Fibroblast of the conjunctiva (primary cell): Measurements from ENCODE around the gene PLEKHM2.
A peak's percentile ranks its signal among the peaks of the same experiment; 100 is the strongest.

ENCODE experiments used
- DNase-seq: peaks from one replicate; pipeline ENCODE4 v3.0.0-alpha.2; 2010; ENCODE audit warnings: low read depth

Gene PLEKHM2

DNA sequence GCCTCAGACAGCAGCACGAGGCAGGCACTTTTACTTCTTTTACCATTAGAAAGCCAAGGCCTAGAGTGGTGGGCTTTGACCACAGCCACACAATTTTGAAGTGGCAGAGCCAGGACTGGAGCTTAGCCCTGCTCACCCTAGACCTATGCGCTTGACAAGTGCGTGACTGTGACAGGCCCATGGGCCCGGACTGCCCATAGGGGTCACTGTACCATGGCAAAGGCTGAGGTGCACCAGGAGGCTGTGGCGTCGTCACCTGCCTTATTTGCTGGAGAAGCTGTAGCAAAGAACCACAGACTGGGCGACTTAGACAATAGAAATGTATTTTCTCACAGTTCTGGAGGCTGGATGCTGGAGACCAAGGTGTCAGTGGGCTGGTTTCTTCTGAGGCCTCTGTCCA is 55.6 kb downstream of the PLEKHM2 start:
- no peak for DNase-seq

DNA sequence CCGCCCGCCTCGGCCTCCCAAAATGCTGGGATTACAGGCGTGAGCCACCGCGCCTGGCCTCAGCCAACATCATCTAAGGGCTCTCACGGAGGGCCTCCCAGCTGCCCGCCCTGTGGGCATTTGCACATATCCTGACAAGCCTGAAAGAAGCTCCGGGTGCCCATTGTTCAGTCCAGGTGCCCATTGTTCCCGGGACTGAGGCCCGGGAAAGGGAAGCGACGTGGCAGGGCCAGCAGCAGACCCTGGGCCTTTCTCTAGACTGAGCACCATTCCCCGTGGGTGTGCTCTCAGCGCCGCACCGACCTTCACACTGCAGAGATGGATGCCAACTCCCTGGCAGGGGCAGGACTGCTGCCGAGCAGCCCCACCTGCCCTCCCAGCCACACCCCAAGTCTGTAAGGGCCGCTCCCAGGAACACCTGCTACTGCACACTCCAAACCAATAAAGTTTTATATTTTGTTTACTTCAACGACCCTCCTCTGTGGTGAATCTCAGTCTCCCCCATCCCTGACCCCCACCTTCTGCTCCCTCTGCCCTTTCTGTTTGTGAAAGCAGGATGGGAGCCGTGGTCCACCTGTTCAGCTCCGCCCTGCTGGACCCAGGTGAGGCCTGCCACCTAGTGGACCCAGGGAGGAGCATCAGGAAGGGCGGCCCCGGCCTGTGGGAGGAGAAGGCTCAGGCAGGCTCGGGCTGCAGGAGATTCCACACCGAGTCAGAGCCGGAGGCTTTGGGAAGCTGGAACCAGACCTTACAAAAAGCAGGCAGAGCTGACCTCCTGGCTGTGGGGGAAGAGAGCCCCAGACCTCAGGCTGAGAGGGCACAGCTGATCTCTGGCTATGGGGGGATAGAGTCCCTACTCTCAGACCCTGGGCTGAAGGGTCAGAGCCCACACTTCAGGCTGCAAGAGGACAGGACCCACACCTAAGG is 57.1 kb downstream of the PLEKHM2 start:
- peak; percentile 39 for DNase-seq

DNA sequence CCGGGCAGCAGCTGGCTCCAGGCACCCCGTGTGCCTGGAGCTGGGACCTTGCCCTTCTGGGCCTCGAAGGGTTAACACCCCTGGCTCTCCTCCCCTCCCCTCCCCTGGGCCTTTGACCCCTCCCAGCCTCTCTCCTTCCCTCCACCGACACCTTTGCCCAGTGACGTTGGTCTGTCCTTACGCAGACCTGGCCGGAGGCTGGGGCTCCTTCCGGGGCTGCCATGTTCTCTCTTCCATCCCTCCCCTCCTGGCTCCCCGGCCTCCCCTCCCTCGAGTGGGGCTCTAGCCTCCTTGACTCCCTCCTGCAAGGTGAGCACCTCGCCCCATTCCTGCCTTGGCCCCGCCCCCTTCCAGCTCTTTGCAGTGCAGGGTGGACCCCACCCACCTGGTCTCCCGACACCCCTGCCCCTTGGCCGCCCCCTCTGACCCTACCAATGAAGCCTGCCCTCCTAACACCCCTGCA is 58.2 kb downstream of the PLEKHM2 start, which contains the start of gene TMEM82:
TSS of gene TMEM82 (plus strand) at position 161 of the 463 bp plus-strand sequence. CDS start at position 222, 61 bp downstream.
- DNase-seq: no peak

DNA sequence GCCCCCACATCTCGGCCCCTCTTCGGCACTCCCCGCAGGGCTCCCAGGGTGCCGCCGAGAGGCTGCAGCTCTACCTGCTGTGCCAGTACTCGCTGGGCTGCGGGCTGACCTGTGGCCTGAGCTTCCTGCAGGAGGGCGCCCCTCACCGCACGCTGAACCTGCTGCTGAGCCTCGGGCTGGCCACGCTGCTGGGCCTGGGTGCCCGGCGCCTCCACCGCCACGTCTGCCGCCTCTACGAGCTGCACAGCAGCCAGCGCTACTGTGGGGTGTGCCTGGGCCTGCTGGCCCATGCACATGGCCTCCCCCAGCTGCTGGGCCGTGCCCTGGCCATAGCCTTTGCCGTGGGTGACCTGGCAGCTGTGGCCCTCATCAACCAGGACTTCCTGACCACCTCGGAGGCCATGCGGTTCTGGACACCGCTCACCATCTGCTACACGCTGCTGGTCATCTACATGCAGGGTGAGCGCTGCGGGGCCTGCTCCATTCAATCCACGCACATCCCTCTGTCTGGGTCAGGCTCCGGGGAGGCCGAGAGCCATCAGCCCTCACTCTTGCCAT is 60.1 kb downstream of the PLEKHM2 start:
- no peak for DNase-seq

DNA sequence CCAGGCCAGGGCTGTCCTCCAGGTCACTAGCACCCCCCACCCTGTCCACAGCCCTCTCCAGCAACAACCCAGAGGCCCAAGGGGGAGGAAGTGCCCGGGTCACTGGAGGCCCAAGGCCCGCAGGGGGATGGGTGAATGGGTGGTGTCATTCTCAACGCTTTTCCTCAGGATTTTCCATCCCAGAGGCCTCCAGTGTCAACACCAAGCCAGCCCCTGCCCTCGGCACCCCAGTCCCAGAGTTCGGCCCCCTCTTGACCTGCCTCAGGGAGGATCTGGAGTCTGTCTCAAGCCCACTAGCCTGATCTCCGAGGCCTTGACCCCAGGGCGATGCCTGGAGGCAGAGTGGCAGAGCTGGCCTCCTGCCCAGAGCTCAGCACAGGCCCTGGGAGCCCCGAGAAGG is 63.3 kb downstream of the PLEKHM2 start:
- no peak for DNase-seq

DNA sequence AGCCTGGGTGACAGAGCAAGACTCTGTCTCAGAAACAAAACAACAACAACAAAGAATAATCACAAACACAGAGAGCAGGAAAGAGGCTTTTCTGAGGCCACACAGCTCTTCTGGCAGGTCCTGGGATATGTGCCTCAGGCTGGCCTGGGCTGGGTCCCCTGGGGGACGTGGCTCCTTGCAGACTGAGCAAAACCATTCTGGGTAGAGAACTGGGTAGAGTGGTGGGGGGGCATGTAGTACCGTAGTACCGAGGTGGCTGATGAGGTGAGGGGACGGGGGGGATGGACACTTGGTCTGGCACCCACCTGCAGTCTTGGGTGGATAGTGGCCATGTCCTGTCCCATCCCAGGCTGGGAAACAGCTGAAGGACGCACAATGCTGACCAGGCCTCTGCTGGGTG is 64.1 kb downstream of the PLEKHM2 start:
- DNase-seq: no peak

DNA sequence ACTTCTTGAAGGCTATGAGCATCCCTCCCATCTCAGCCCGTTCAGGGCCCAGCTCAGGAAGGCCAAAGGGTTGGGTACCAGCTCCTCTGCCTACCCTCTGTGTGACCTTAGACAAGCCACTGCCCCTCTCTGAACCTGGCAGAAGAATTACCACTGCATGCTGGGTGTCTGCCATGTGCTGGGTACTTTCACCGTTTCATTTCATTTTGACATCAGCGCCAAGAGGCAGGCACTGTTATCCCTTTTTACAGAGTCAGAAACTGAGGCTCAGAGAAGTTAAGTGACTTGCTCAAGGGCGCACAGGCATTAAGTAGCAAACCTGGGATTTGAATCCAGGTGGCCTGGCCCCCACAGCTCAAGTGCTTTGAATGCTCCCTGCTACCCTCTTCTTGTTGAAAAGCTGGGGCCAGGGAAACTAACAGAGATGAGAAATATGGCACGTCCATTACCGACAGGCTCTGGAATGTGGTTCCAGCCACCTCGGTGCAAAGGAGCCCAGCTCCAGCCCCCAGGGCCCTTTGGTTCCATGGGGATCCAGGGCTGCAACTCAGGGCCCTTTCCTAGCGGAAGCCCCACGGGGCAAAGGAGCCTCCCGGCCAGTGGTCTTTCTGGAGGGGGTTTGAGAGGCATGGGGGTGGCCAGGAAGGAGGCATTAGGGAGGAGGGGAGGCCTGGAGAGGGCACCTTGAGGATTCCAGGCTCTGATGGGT is 64.7 kb downstream of the PLEKHM2 start:
- no peak for DNase-seq

DNA sequence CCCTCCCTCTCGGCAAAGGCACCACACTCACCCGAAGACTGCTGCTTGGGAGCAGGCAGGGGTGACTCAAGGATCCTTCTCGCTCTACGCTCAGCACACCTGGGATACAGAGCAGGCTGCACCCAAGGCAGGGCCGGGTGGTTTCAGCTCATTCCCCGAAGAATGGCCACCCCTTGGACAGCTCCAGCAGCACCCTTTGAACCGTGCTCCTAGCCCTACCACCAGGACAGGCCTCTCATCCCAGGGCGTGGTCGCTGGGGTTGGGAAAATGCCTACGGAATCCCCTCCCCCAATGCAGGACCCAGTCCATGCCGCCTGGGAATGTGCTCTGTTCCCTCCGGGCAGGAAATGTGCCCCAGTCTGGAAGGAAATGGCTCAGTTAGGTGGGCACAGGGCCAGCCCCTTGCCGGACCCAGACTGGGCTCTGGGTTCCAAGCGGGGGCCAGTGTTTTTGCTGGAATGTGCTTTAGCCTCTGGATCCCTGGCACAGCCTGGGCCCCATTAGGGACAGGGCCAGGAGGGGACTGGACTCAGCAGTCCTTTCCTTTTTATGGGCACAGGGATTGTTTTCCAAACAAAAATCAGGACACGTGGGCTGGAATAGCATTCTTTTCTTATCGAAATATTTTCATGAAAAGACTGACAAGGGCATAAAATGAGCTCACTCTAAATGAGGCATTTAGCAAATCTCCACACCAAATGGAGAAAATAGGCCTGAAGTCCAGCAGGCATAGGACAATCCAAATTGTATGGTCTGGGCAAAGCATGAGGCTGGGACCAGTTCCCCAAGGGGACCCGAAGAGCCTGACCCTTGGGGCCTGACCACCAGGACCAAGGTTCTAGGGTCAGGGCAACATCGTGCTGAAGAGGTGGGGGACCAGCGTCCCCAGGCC is 65.5 kb downstream of the PLEKHM2 start:
- no peak for DNase-seq

DNA sequence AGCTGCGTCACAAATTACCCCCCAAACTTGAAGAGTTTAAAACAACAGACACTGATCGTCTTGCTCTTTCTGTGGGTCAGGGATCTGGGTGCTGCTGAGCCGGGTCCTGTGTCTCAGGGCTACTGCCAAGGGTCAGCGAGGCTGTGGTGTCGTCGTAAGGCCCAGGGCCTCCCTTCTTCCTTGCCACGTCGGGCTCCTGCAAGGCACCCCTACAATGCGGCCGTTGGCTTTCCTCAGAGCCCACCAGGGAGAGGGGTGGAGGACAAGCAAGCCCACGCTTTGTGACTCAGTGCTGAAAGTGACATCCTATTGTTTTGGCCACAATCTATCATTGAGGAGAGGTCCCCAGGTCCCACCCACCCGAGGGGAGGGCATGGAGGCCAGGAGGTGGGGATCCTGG is 66.8 kb downstream of the PLEKHM2 start:
- no peak for DNase-seq

DNA sequence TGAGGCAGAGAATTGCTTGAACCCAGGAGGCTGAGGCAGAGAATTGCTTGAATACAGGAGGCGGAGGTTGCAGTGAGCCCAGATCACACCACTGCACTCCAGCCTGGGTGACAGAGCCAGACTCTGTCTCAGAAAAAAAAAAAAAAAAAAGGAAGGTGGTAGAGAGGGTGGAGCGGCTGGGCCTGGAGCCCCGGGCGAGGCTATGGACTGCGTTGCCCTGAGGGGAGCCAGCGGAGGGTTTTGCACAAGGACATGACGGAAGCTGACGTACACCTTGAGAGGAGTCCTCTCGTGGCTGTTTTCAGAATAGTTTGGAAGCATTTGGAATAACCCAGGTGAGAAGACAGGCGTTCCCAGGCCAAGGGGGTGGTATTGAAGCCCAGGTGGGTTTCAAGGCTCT is 67.6 kb downstream of the PLEKHM2 start:
- DNase-seq: no peak

DNA sequence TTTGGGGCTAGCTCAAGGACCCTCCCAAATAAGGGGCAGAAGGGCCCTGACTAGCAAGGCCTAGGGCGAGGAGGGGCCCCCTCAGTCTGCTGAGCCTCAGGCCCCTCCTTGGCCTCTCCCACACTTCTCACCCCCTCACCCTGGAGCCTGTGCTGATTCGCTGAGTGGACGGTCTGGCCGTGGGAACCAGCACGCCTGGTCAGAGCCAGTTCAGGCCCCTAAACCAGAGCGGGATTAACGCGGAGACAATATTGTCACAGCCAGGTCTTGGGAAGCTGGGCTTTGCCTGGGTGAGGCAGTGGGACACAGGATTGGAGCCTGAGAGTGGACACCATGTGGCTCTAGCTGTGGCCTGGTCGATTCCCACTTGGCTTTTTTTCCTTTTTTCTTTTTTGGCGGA is 69.7 kb downstream of the PLEKHM2 start:
- DNase-seq: no peak

DNA sequence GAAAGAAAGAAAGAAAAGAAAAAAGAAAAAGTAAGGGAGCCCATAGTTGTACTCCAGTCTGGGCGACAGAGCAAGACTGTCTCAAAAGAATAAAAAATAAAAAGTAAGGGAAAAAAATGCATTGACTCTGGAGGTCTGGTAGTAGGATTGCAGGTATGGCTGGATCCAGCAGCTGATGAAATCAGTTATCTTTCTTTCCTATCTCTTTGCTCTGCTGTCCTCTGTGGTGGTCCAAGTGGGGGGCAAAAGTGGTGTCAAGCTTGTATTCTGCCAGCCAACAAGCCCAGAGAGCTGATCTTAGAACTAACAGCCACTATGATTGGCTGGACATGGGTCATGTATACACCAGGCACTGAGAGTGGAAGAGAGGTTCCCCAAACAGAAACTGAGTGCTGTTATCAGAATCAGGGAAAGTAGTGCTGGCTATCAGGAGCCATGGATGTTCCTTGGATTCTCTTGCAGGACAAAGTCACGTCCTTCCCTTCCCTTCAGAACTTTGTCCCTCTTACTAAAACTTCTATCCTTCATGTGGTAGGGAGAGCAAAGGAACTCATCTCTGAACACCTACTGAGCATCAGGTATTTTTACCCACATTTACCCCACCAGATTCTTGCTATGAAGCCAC is 71.0 kb downstream of the PLEKHM2 start:
- DNase-seq: no peak

DNA sequence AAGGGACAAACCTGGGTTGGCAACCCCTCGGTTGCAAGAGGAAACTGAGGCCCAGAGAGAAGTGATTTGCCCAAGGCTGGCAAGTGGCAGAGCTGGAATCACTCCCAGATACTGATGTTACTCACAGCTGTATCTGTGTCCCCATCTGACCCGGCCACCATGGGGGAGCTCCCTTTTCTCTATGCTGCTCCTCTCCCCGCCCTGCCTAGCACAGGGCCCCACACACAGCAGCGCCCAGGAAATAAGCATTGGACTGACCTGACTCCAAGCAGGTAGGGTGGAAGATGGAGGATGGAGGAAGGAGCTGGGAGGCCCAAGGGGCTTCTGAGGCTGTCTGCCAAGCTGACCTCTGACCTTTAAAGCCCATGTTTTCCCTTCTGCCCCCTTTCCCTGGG is 71.5 kb downstream of the PLEKHM2 start:
- DNase-seq: no peak

DNA sequence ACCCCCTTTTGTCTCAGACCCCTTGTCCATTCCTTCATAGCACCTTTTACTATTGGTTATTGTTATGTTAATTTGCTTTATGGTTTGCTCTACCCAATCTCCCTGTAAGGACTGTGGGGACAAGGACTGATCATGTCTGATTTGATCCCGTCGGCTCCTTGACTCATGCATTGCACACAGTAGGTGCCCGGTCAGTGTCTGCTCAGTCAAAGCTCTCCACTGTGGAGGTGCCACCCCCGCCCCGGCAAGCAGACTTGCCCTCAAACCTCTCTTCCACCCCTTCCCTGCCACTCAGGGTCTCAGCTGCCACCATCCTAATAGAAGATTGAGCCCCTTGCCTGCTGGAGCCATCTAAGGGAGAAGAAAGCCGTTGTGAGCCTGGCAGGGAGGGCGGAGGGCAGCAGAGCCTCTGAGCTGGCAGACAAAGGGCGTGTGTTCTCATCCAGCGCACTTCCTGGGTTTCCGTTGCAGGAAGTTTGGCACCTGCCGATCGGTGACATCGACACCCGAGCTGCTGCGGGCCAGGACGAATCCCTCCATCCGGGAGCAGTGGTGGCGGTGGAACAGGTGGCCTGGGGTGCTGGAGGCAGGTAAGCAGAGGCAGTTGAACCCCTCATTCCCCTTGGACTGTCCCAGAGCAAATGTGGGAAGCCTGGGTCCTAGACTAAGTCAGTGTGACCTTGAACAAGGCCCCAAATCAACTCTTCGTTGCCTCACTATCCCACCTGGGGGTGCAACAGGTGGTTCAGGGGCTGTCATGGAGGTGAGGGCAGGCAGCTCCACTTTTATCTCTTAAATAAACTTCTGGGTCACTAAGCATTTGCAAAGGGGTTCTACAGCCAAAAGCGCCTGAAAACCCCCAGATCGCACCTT is 72.3 kb downstream of the PLEKHM2 start:
- DNase-seq: no peak

DNA sequence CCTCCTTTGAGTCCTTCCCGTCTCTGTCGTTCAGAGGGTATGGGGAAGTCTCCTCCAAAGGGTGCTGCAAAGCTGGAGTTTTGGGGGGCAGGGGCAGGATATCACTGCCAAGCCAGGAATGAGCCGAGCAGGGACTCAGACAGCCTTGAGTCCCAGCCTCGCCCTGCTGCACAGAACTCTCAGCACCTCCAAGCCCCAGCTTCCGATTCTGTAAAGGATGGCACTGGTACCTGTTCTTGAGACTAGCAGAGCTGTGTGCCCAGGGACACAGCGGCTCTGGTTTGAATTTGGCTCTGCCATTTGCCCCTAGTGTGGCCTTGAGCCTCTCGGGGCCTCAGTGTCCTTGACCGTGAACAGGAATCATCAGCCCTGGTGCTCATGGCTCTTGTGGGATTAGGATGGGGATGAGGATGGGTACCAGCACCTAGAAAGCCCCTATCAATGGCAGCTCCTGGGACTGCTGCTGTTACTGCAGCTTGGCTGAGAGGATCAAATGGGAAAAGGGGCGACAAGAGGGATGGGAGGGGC is 73.0 kb downstream of the PLEKHM2 start:
- DNase-seq: no peak

DNA sequence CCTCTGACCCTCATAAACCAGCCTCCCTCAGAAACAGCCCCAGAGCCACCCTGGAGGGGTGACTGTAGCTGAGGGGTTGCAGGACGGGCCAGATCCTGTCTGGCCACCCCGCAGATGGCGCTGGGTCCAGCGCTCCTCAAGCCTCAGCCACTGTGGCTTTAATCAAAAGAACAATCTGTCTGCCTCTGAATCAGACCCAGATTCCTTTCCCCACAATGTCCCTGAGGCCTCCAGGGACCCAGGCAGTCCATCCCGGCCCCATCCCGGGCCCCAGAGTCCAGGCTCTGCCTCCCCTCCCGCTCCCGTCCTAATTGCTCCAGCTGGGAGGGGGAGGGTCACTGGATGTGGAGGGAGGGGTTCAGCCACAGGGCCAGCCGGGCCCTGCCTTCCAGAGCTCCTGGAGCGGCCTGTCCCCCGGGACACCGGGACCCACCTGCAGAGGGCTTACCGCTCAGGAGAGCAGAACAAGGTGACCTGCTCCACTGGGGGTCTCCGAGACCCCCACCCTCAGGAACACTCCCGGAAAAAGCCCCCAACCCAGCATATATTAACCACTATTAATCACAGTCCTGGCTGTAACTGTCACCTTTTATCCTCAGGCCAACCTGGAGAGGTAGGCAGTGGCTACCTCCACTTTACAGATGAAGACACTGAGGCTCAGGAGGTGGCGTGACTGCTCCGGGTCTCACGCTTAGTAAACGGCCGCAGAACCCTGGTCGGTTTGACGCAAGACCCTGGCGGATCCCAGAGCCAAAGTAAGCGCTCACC is 73.6 kb downstream of the PLEKHM2 start:
- DNase-seq: no peak

DNA sequence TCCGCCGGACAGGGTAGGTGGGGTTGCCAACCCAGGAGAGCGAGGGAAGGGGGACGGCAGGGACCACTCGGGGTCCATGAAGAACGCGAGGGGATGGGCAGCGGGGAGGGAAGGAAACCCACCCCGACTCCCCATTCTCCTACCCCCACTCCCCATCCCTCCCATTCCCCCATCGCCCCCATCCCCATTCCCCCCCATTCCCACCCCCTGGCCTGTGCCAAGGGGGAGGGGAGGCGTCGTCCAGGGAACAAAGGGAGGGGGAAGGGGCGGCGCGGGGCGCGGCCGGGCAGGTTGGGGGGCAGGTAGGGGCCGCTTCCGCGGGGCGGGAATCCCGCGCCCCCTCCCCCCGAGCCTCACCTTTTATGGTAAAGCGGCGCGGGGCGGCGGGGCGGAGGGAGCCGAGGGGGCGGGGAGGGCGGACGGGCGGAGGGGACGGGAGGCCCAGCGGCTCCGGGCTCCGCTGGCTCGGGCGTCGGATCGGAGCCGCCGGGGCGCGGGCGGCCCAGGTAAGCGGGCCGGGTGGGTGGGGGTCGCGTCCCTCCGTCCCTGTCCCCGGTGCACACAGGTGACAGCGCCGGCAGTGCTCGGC is 74.3 kb downstream of the PLEKHM2 start, which contains the start of gene FBLIM1:
TSS of gene FBLIM1 (plus strand) at position 453 of the 589 bp plus-strand sequence. CDS start 6,189 bp downstream, outside the sequence.
- no peak for DNase-seq

DNA sequence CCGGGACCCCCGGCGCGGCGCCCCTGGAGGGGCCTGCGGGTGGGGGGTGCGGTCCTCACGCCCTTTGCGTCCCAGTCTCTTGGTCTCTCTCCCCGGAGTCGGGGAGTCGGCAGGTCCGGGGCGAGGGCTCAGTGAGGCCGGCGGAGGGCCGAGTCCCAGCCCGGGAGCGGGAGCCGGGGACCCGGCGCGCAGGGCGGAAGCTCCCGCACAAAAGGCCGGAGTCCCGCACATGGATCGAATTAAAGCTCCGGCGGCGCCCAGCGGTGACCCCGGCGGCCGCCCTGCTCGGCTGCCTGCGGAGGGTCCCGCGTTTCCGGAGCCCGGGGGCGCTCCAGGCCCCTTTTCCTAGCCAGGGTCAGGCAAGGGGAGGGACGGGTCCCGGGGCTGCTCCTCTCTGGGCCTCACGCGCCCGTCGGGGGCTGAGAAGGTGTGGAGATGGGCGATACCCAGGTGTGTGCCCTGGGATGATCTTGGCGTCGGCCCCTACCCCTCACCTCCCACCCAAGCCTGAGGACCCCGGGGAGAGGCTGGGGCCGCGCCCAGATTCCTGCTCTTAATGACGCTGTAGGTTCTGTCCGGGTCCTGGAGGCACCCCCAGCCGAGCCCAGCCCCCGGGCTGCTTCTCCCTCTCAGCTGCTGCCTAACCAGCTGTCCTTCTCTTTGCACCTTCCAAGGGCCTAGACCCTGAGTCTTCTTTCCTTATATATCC is 75.0 kb downstream of the PLEKHM2 start:
- DNase-seq: no peak
